ENCODE data around the gene TNKS2.

The TNKS2 gene

DNA sequence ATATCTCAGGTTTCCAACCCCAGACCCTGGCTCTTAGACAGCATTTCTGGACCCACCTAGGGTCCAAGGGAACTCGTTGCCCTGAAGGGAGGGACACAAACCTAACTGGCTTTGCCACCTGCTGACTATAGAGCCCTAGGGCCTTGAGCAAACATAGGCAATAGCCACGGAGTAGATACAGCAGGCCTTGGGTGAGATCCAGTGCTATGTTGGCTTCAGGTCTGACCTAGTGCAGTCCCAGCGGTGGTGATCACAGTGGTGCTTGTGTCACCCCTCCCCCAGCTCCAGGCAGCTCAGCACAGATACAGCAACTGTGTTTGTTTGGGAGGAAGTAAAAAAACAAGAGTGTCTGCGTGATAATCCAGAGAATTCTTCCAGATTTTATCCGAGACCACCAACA is 9.7 kb upstream of the TNKS2 start:
- TF ChIP-seq, protein P1, sequence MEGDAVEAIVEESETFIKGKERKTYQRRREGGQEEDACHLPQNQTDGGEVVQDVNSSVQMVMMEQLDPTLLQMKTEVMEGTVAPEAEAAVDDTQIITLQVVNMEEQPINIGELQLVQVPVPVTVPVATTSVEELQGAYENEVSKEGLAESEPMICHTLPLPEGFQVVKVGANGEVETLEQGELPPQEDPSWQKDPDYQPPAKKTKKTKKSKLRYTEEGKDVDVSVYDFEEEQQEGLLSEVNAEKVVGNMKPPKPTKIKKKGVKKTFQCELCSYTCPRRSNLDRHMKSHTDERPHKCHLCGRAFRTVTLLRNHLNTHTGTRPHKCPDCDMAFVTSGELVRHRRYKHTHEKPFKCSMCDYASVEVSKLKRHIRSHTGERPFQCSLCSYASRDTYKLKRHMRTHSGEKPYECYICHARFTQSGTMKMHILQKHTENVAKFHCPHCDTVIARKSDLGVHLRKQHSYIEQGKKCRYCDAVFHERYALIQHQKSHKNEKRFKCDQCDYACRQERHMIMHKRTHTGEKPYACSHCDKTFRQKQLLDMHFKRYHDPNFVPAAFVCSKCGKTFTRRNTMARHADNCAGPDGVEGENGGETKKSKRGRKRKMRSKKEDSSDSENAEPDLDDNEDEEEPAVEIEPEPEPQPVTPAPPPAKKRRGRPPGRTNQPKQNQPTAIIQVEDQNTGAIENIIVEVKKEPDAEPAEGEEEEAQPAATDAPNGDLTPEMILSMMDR (IDR thresholded peaks at IDR 0.05): no peak
- Histone ChIP-seq H3K27ac (no peak overlapping the region), H3K4me3 (no peak overlapping the region)
- no peak for DNase-seq (ENCODE audit: low spot score)

DNA sequence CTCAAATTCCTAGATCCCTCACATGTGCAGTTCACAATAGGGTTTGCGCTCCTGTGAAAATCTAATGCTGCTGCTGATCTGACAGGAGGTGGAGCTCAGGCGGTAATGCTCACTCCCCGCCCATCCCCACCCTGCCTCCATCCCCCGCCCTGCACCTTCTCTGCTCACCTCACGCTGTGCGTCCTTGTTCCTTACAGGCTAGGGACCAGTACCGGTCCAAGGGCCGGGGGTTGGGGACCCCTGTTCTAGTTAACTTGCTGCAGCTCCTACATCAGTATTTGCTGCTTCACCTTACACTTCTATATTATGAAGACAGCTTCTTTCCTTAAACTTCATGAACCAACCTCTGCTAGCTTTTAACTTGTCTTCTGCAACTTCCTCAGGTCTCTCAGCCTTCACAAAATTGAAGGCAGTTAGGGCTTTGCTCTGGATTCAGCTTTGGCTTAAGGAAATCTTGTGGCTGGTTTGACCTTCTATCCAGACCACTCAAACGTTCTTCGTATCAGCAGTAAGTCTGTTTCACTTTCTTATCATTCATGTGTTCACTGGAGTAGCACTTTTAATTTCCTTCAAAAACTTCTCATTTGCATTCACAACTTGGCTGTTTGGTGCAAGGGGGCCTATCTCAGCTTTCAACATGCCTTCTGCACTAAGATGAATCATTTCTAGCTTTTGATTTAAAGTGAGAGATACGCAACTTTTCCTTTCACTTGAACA is 1.7 kb upstream of the TNKS2 start:
- TF ChIP-seq, protein P1 (IDR thresholded peaks at IDR 0.05): no peak
- peak overlapping the region; percentile 65 to 99 for H3K27ac ChIP-seq
- DNase-seq (ENCODE audit: low spot score): no peak
- peak overlapping the region; percentile 99 for H3K4me3 ChIP-seq

- Histone ChIP-seq H3K4me3 (peak overlapping the region; percentile 99), H3K27ac (peak overlapping the region; percentile 99)
- no peak for DNase-seq (ENCODE audit: low spot score)
These were observed 1.1 kb upstream of the TNKS2 start for GRCh38 chr10:91797048-91797690.

GRCh38 chr10:91798649-91799611 is 704 bp downstream of the TNKS2 start:
- peak overlapping the region; percentile 99 for H3K27ac ChIP-seq
- H3K4me3 ChIP-seq: peak overlapping the region; percentile 99
- DNase-seq (ENCODE audit: low spot score): no peak
- TF ChIP-seq, protein P1 (IDR thresholded peaks at IDR 0.05): no peak

More at GRCh38 chr10:91797048-91797690, 1.1 kb upstream of the TNKS2 start:
- TF ChIP-seq, protein P1 (IDR thresholded peaks at IDR 0.05): no peak

DNA sequence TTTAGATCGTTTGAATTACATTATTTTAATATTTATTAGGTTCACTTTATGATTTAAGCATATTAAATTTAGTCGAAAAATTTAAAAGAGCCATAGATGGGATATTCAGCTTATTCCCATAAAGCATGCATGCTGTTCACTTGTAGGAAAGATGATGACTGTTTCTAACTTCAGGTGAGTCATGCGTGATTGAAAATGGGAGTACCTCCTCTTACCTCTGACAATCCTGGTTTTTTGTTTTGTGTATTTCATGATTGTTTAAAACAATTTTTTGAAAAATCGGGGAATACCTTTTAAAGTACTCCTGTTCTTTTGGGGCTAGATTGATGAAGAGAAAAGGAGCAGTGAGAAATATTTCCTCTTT is 1.4 kb downstream of the TNKS2 start:
- Histone ChIP-seq H3K4me3 (peak overlapping the region; percentile 99), H3K27ac (peak overlapping the region in 1 of 2 donors; percentile 99)
- no peak for DNase-seq (ENCODE audit: low spot score)
- TF ChIP-seq, protein P1 (IDR thresholded peaks at IDR 0.05): no peak

- Histone ChIP-seq H3K4me3 (peak overlapping the region; percentile 99), H3K27ac (no peak overlapping the region)
- TF ChIP-seq, protein P1 (IDR thresholded peaks at IDR 0.05): no peak
- DNase-seq (ENCODE audit: low spot score): no peak
These were observed 2.0 kb downstream of the TNKS2 start for GRCh38 chr10:91800182-91800581.
